GM18502 (cell line): ENCODE data around the gene TBC1D23.
"Not testable (repeated sequence)": the region's sequence is repeated elsewhere in the genome, so short reads cannot be mapped to it uniquely, and the experiment has no call there.

Source experiments
- ATAC-seq: cut with Tn5 transposase; IDR thresholded peaks from one replicate; pipeline ENCODE4 v1.9.1; 2021; ENCODE audit warnings: mild to moderate bottlenecking; ENCODE audit not compliant: unreplicated experiment, poor library complexity

TBC1D23 gene

GRCh38 chr3:100289339-100289738 is 28.5 kb downstream of the TBC1D23 start:
- peak; percentile 43 for ATAC-seq

DNA sequence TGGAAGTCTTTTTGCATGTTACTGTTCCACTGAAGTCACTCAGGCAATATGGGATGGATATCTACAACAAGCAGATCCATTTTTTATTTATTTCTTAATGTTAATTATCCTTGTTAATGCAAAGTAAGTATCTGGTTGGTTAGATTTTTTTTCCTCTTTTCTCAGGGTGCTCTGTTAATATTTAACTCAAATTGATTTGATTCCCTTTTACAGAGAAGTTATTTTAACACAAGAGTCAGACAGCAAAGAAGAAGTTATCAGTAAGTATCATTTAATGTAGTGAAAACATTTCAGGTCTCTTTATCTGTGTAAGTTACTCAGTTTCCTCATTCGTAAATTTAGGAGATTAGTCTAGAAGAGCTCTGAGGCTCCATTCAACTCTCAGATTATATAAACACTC is 34.3 kb downstream of the TBC1D23 start:
- ATAC-seq: no peak

- no peak for ATAC-seq
Measured at GRCh38 chr3:100297784-100298183, 37.0 kb downstream of the TBC1D23 start.

- no peak for ATAC-seq
Measured at GRCh38 chr3:100299016-100299415, 38.2 kb downstream of the TBC1D23 start.

GRCh38 chr3:100306695-100307094 is 45.9 kb downstream of the TBC1D23 start:
- no peak for ATAC-seq

GRCh38 chr3:100310355-100310965 is 49.7 kb downstream of the TBC1D23 start:
- ATAC-seq: no peak

DNA sequence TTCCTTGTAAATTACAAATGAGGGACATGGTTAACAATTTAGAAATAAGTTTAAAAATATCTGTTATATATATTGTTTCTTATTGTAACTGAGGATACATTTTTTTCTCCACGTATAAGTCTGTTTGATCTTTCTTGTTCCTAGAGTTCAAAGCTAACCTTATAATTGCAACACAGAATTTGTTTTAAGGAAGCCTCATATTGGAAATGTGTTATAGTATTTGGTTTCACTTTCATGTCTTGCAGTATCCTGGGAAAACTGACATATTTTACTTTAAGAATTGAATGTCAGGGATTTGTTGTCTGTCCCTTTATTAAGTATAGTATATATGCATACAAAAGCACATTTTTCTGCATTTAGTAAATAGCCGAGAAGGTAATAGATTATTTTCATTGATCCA is 50.2 kb downstream of the TBC1D23 start:
- ATAC-seq: no peak

DNA sequence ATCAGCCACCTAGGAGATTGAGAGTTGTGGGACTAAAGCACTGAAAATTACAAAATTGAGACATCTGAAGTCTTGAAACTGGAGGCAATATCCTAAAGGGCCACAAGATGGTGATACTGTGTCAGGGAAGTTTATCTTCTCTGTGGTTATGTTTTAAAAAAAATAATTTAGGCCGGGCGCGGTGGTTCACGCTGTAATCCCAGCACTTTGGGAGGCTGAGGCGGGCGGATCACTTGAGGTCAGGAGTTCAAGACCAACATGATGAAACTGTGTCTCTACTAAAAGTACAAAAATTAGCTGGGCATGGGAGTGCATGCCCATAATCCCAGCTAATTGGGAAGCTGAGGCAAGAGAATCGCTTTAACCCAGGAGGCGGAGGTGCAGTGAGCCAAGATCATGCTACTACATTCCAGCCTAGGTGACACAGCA is 55.9 kb downstream of the TBC1D23 start:
- peak; percentile 70 for ATAC-seq

DNA sequence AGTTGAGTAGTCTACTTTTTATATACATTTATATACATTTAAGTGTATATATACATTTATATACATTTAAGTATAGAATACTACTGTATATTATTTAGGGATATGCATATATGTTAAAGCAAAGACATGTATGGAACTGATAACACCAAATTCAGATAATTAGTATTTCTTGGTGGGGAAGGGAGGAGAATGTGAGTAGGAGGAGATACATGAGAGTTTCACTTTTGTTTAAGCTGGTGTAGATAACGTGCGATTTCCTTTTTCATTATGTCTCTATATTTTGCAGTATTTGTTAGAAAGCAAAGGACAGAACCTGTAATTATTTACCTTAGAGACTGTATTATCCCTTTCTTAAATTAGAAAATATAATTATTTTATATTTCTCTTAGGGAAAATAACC is 57.1 kb downstream of the TBC1D23 start:
- ATAC-seq: peak; percentile 76

DNA sequence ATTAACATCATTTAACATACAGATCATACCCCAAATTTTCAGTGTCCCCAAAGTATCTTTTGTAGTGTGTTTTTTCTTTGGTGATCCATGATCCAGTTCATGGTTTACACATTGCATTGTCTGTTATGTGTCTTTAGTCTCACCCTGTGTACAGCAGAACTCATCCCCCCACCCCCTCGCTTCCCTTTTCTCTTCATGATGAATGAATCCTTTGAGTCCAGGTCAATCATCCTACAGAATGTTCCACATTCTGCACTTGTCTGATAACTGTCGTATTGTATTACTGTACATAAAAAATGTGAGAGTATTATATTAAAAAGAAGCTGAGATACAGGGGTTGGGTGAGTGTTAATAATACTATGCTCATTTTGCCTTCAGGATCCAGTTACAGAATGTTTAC is 59.2 kb downstream of the TBC1D23 start:
- no peak for ATAC-seq

- ATAC-seq: no peak
Measured at GRCh38 chr3:100324044-100324443, 63.3 kb downstream of the TBC1D23 start.

DNA sequence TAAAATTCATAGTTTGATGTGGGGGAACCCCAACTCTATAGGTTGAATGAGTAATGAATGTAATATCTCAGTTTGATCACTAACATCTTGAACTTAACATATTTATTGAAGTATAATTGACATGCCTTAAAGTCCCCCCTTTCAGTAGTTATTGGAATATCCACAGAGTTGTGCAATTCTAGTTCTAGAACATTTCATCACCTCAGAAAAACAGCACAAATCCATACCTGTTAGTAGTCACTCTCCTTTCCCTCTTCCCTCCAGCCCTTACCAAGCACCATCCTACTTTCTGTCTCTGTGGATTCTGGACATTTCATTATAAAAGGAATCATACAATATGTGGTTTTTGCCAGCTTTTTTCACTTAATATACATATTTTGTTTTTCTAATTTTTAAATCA is 65.0 kb downstream of the TBC1D23 start:
- no peak for ATAC-seq

- ATAC-seq: not testable (repeated sequence)
Measured at GRCh38 chr3:100327377-100327776, 66.6 kb downstream of the TBC1D23 start.

- ATAC-seq: no peak
Measured at GRCh38 chr3:100329800-100330489, 69.2 kb downstream of the TBC1D23 start.

DNA sequence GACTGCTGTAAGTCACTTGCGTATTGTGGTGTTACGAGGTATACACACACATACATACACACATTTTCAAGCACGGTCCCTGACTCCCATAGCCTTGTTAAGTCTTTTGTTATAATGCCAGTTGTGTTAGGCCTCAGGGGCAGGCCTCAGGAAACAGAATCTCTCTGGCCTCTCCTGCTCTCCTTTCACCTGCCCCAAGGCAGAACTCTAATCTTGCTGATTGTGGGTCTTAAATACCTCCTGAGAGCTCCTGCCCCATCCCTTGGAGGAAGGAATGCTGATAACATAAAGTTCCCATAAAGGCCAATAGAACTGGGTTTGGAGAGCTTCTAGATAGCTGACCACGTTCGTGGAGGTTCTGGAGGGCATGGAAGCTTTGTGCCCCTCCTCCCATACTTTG is 69.9 kb downstream of the TBC1D23 start:
- no peak for ATAC-seq

DNA sequence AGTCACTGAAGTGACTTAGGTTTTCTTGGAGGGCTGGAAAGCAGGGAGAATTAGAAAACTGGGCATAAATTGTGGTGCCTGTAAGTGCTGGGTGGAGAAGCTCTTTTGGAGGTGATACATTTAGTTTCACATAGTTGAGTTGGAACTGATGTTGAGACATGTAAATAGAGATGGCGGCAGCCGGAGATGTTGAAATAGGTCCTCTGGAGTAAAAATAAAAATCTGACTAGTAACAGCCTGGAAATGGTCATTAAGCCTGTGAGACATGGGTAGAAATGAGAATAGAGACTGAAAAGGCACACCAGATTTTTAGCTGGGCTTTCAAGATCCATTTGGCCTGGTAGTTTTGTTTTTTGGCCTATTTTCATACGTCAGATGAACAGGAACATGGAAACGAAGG is 70.9 kb downstream of the TBC1D23 start:
- no peak for ATAC-seq

- no peak for ATAC-seq
Measured at GRCh38 chr3:100333051-100333450, 72.3 kb downstream of the TBC1D23 start.

DNA sequence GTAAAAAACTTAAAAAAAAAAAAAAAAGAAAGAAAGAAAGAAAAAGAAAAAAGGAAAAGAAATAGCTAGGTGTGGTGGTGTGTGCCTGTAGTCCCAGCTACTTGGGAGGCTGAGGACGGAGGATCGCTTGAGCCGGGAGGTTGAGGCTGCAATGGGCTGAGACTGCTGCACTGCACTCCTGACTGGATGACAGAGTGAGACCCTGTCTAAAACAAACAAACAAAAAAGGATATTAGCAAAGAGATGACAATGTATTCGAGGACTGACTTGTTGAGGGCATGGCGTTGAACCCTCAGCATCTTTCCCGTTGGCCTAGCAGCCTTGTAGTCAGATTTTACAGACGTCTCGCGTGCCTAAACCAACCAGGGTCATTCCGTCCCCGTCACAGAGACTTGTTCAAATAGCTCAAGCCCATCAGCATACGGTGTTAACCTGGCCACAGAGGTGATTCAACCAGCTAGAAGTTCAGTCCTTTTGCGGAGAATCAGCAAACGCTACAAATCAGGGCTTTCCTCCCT is 73.2 kb downstream of the TBC1D23 start:
- ATAC-seq: peak; percentile 26

DNA sequence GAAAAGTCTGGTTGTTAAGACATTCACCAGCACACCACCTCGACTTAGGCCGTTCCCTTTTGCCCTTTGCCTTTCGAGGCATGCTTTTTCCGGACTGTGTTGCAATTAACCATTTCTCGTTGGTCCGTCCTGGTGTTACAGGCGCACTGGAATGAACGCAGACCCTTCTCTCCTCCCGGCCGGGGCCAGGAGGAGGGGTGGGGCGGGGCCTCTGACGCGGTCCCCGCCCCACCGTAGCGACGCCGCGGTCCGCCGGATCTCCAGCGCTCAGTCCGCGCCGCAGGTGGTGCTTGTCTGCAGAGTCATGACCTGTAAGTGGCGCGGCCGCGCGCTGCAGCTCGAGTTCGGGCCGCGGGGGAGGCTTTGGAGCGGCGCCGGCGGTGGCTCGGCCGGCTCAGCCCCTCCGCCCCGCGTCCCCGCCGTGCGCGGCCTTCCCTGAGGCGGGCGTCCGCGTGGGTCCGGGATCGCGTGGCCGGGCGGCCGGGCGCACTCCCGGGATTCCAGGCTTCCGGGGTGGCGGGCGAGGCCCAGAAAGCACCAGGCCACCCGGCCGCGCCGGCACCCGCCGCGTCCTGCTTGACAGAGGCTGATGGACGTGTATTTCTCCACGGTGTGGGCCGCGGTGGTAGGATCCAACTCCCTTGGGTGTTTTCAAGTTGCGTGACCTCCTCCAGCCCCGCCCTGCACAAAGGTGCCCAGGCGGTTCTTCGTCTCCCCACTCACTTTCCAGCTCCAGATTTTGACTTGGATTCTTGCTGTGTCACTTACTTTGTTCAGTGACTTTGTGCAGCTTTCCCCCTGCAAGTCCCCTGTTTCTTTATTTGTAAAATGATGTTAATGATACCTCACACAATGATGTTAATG is 73.9 kb downstream of the TBC1D23 start, which contains the start of gene NIT2:
NIT2 (plus strand) TSS at position 270 of the 864 bp plus-strand sequence; CDS start at position 305, 35 bp downstream.
- peak; percentile 95 for ATAC-seq

DNA sequence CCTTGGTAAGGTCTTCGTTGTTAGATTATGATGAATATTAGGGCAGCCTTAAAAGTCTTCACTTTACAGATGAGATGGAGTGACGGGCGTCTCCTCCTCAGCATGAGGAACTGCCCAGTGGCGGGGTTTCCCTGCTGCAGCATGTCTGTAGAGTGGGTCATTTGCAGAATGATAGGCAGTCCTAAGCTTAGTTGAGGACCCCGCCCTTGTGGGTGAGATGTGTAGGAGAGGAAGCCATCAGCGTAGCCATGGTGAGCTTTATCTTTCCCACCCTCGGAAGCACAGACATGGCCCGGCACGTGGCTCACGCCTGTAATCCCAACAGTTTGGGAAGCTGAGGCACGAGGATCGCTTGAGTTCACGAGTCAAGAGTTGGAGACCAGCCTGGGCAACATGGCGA is 74.6 kb downstream of the TBC1D23 start:
- ATAC-seq: peak; percentile 58

DNA sequence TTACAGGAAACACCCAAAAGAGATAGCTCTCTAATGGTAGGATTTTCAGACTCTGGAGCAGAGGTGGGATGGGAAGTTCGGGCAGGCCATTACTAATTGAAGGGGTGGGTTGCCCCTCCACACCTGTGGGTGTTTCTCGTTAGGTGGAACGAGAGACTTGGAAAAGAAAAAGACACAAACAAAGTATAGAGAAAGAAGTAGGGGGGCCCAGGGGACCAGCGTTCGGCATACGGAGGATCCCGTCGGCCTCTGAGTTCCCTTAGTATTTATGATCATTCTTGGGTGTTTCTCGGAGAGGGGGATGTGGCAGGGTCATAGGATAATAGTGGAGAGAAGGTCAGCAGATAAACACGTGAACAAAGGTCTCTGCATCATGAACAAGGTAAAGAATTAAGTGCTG is 75.4 kb downstream of the TBC1D23 start:
- not testable (repeated sequence) for ATAC-seq
